Measurements from ENCODE around the gene LRRC34.

LRRC34 gene

DNA sequence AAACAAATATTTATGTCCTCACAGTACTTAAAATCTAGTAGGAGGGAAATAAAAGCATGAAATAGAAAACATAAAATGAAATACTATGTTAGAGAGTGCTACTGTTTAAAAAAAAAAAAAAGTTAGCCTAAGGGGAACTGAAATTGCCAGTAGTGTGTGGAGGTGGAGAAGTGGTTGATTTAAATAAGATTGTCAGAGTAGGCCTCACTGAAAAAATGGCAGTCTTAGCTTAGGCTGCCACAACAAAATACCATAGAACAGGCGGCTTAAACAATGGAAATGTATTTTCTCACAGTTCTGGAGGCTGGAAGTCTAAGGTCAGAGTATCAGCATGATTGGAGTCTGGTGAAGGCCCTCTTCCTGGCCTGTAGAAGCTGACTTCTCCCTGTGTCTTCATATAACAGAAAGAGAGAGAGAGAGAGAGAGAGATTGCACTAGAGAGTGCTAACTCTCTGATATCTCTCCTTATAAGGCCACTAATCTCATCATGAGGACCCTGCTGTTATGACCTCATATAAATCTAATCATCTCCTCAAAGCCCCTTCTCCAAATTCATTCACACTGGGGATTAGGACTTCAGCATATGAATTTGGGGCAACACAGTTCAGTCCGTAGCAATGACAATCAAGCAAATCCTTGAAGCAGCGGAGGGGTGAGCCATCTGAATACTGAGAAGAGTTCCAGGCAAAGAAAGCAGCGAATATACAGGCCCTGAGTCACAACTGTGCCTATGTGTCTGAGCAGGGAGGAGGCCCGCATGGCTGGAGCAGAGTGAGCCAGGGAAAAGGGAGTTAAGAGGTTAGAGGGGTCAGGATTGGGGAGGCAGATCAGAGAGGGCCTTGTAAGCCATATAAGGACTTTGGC, 23.6 kb upstream of the LRRC34 start:
- DNase-seq (ENCODE audit: low read depth, low spot score): no peak
- H3K4me3 ChIP-seq (ENCODE audit: low read depth, low read length): no peak overlapping the region
- TF ChIP-seq, protein P1, sequence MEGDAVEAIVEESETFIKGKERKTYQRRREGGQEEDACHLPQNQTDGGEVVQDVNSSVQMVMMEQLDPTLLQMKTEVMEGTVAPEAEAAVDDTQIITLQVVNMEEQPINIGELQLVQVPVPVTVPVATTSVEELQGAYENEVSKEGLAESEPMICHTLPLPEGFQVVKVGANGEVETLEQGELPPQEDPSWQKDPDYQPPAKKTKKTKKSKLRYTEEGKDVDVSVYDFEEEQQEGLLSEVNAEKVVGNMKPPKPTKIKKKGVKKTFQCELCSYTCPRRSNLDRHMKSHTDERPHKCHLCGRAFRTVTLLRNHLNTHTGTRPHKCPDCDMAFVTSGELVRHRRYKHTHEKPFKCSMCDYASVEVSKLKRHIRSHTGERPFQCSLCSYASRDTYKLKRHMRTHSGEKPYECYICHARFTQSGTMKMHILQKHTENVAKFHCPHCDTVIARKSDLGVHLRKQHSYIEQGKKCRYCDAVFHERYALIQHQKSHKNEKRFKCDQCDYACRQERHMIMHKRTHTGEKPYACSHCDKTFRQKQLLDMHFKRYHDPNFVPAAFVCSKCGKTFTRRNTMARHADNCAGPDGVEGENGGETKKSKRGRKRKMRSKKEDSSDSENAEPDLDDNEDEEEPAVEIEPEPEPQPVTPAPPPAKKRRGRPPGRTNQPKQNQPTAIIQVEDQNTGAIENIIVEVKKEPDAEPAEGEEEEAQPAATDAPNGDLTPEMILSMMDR (IDR thresholded peaks at IDR 0.05; ENCODE audit: insufficient read depth, low read length, missing control alignments): no peak
- ChIA-PET CTCF (interaction anchor here (1.1 to 1.8 kb wide), 2 partner anchors 13 to 29 kb away, joined by 3 to 6 read pairs; no protein-coding TSS in a partner anchor), POLR2A (no interaction called here)

DNA sequence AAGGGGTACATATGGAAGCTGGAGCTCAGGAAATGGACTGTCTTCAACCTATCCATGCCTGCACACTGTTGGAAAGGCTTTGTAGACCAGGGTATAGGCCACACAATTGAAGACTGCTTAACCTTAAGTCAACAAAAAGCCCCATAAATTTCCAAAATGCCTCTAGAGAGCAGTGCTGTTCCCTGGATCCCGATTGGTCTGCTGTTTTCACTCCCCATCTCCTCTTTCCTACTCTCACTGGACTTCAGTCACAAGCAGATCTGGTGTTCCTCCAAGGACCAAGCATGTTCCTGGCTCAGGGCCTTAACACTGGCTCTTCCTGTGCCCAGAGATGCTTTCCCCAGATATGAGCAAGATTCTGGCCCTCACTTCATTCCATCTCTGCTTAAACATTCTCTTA, 22.8 kb upstream of the LRRC34 start:
- POLR2A ChIA-PET: interaction anchor here (0.5 kb wide), 1 partner anchor 15 kb away, joined by 3 read pairs; no protein-coding TSS in a partner anchor
- TF ChIP-seq, protein P1 (IDR thresholded peaks at IDR 0.05; ENCODE audit: insufficient read depth, low read length, missing control alignments): no peak
- H3K4me3 ChIP-seq (ENCODE audit: low read depth, low read length): no peak overlapping the region
- CTCF ChIA-PET: interaction anchor here (1.1 to 1.8 kb wide), 3 partner anchors 9 to 30 kb away, joined by 3 to 6 read pairs (median 6); no protein-coding TSS in a partner anchor
- no peak for DNase-seq (ENCODE audit: low read depth, low spot score)

DNA sequence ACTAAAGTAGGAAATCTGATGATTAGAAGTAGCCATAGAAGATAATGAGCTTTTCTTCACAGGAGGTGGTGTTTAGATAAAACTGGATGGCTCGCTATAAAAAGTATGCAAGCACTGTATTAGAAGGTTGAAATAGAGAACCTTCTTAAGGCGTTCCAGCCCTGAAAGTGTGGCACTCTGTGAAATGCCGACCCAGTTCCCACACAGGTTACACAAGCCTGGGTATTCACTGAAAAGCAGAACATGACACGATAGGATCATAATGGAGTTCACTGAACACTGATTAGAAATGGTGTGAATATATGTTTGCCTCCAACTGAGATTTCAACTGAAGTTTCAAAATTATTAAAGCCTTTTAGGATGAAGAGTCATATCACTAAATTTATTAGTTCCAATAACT, 15.0 kb upstream of the LRRC34 start:
- CTCF ChIA-PET: no interaction called here
- H3K4me3 ChIP-seq (ENCODE audit: low read depth, low read length): no peak overlapping the region
- no peak for DNase-seq (ENCODE audit: low read depth, low spot score)
- TF ChIP-seq, protein P1 (IDR thresholded peaks at IDR 0.05; ENCODE audit: insufficient read depth, low read length, missing control alignments): no peak
- POLR2A ChIA-PET: no interaction called here

DNA sequence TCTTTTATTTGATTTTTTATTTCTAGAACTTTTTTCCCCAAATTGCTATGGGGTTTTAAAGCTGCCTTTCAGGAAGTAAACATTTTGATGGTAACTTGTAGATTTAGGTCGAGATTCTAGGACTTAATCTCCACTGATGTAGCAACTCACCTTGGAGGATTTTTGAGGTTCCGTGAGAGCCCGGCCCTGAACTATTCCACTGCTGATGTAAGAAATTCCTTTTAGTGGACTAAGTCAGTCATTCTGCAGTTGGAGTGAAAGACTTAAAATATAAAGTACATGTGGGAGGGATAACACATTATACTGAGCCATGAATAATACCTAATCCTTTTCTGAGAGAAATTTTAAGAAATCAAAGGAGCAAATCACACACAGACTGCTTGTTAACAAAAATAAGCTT, 12.6 kb upstream of the LRRC34 start:
- ChIA-PET POLR2A (no interaction called here), CTCF (interaction anchor here (0.6 to 1.8 kb wide), 2 partner anchors 9 to 344 kb away, joined by 4 to 6 read pairs; no protein-coding TSS in a partner anchor)
- TF ChIP-seq, protein P1 (IDR thresholded peaks at IDR 0.05; ENCODE audit: insufficient read depth, low read length, missing control alignments): no peak
- H3K4me3 ChIP-seq (ENCODE audit: low read depth, low read length): no peak overlapping the region
- DNase-seq (ENCODE audit: low read depth, low spot score): no peak

DNA sequence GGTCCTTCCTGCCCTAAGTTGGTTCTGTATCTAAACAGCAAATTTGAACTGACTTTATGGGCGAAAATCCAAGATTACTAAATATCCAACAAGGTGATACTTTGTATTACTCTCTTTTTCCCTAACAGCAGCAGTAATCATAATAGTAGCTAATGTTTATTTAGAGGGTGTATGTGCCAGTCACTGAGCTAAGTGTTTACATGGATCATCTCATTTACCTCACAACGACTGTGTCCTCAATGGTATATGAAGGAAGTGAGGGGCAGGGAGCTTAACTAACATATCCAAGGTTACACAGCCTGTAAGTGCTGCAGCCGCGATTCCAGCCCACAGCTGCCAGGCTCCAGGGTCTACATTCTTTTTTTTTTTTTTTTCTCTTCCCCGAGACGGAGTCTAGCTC, 10.3 kb upstream of the LRRC34 start:
- CTCF ChIA-PET: interaction anchor here (1.8 kb wide), 1 partner anchor 12 kb away, joined by 6 read pairs; no protein-coding TSS in a partner anchor
- TF ChIP-seq, protein P1 (IDR thresholded peaks at IDR 0.05; ENCODE audit: insufficient read depth, low read length, missing control alignments): no peak
- H3K4me3 ChIP-seq (ENCODE audit: low read depth, low read length): no peak overlapping the region
- POLR2A ChIA-PET: no interaction called here
- DNase-seq (ENCODE audit: low read depth, low spot score): no peak

DNA sequence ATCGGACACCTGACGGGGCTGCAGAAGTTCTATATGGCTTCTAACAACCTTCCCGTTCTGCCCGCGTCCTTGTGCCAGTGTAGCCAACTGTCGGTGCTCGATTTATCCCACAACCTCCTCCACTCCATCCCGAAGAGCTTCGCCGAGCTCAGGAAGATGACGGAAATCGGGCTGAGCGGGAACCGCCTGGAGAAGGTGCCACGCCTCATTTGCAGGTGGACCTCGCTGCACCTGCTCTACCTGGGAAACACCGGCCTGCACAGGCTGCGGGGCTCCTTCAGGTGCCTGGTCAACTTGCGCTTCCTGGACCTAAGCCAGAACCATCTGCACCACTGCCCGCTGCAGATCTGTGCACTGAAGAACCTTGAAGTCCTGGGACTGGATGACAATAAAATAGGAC, 9.8 kb upstream of the LRRC34 start:
- CTCF ChIA-PET: interaction anchor here (1.3 to 1.8 kb wide), 2 partner anchors 13 to 40 kb away, joined by 4 to 6 read pairs; no protein-coding TSS in a partner anchor

More for the DNA sequence above, 9.8 kb upstream of the LRRC34 start:
- TF ChIP-seq, protein P1 (IDR thresholded peaks at IDR 0.05; ENCODE audit: insufficient read depth, low read length, missing control alignments): no peak
- POLR2A ChIA-PET: no interaction called here
- DNase-seq (ENCODE audit: low read depth, low spot score): no peak
- H3K4me3 ChIP-seq (ENCODE audit: low read depth, low read length): no peak overlapping the region

Data from AG04449 (cell line).